Measurements from ENCODE around the gene CATSPERZ. TPM values are rescaled to one million over a fixed set of nuclear protein-coding genes. Genes with fewer than 3 reads are reported as not detected.

The CATSPERZ gene
- total and polyA plus RNA-seq, 2 of the 13 experiments (the other 11 are each of a cell fraction or from before 2014, with no cell fraction given), result 0.22 to 0.48 TPM

DNA sequence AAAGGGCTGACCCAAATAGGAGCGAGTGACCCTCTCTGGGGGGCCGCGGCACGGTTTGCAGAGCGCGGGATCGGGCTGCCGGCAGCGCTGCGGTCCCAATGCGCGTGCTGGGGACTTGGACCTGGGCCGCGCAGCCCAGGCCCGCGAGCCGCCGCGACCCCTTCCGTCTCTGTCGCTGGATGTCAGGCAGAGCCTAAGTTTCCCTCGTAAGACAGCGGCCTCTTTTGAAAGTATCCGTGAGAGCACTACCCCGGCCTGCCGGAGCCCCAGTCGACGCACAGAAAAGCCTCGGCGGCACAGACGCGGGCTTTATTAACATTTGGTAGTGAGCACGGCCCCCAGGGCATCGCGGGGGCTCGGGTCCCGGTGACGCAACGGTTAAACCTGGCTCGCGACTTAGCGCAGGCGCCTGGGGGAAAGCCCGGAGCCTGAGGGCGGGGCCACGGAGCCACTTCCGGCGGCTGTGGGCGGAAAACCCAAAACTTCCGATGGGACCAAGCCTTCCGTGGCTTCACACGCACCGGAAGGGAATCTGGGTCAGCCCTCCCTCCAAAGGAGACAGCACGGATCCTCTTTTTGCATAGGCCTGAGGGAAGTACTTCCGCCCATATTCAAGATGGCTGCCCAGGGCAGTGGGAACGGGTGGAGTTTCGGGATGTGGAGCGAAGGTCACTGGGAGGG is 30.5 kb upstream of the CATSPERZ start (continued):
- TF ChIP-seq ZNF740 (CRISPR knock-in tag; IDR thresholded peaks at IDR 0.05), result no peak
- TF ChIP-seq ZSCAN31 (CRISPR knock-in tag; IDR thresholded peaks at IDR 0.05; ENCODE audit: low read depth), result peak; percentile 69; the same call in 1 of the 2 replicates
- TF ChIP-seq NR2F1 (CRISPR knock-in tag; IDR thresholded peaks at IDR 0.05), result 0 out of 4 replicates have a peak, but pooled peaks of 1 of the 2 experiments have one; percentile 3
- TF ChIP-seq SALL2 (CRISPR knock-in tag; IDR thresholded peaks at IDR 0.05), result 0 out of 2 replicates have a peak, but pooled peaks have one; percentile 71
- TF ChIP-seq CEBPG (CRISPR knock-in tag; IDR thresholded peaks at IDR 0.05), result peak; percentile 88
- TF ChIP-seq MAFG (CRISPR knock-in tag; IDR thresholded peaks at IDR 0.05), result no peak
- TF ChIP-seq ZNF775 (CRISPR knock-in tag; IDR thresholded peaks at IDR 0.05; ENCODE audit: borderline replicate concordance), result no peak
- TF ChIP-seq ZC3H4 (CRISPR knock-in tag; IDR thresholded peaks at IDR 0.05; ENCODE audit: borderline replicate concordance), result no peak
- TF ChIP-seq, protein P1, sequence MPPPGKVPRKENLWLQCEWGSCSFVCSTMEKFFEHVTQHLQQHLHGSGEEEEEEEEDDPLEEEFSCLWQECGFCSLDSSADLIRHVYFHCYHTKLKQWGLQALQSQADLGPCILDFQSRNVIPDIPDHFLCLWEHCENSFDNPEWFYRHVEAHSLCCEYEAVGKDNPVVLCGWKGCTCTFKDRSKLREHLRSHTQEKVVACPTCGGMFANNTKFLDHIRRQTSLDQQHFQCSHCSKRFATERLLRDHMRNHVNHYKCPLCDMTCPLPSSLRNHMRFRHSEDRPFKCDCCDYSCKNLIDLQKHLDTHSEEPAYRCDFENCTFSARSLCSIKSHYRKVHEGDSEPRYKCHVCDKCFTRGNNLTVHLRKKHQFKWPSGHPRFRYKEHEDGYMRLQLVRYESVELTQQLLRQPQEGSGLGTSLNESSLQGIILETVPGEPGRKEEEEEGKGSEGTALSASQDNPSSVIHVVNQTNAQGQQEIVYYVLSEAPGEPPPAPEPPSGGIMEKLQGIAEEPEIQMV (CRISPR knock-in tag; IDR thresholded peaks at IDR 0.05; ENCODE audit: low read depth), result no peak
- TF ChIP-seq GATAD1 (CRISPR knock-in tag; IDR thresholded peaks at IDR 0.05), result peak; percentile 88
- peak; percentile 17; the same call in 1 of the 2 replicates for TF ChIP-seq ZNF703 (CRISPR knock-in tag; IDR thresholded peaks at IDR 0.05; ENCODE audit: borderline replicate concordance)
- peak; percentile 36; the same call in 1 of the 2 replicates for TF ChIP-seq POGZ (CRISPR knock-in tag; IDR thresholded peaks at IDR 0.05)
- TF ChIP-seq, protein P2, sequence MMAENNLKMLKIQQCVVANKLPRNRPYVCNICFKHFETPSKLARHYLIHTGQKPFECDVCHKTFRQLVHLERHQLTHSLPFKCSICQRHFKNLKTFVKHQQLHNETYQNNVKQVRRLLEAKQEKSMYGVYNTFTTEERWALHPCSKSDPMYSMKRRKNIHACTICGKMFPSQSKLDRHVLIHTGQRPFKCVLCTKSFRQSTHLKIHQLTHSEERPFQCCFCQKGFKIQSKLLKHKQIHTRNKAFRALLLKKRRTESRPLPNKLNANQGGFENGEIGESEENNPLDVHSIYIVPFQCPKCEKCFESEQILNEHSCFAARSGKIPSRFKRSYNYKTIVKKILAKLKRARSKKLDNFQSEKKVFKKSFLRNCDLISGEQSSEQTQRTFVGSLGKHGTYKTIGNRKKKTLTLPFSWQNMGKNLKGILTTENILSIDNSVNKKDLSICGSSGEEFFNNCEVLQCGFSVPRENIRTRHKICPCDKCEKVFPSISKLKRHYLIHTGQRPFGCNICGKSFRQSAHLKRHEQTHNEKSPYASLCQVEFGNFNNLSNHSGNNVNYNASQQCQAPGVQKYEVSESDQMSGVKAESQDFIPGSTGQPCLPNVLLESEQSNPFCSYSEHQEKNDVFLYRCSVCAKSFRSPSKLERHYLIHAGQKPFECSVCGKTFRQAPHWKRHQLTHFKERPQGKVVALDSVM (CRISPR knock-in tag; IDR thresholded peaks at IDR 0.05), result no peak
- TF ChIP-seq ZNF33A (CRISPR knock-in tag; IDR thresholded peaks at IDR 0.05; ENCODE audit: borderline replicate concordance), result peak; percentile 87; the same call in 1 of the 2 replicates
- peak; percentile 95 for TF ChIP-seq ZBTB40 (IDR thresholded peaks at IDR 0.05)
- peak; percentile 83 for TF ChIP-seq ZBTB40 (CRISPR knock-in tag; IDR thresholded peaks at IDR 0.05)

All from HepG2 (cell line).